ENCODE measurements around the gene ACTG1.

- no peak for TF ChIP-seq CTCF (IDR thresholded peaks at IDR 0.05)
- no peak for TF ChIP-seq EZH2 (IDR thresholded peaks at IDR 0.05; ENCODE audit: borderline replicate concordance, insufficient read depth, low read depth, low read length, poor library complexity, severe bottlenecking)
These were observed 14.3 kb upstream of the ACTG1 start for GRCh38 chr17:81526662-81527571.

Measured in B cell (primary cell).